GM18861 (cell line): ENCODE results near the gene ASAH2.

ENCODE experiments used
- ATAC-seq: cut with Tn5 transposase; IDR thresholded peaks from one replicate; pipeline ENCODE4 v1.9.1; 2021; ENCODE audit not compliant: unreplicated experiment

The ASAH2 gene

GRCh38 chr10:50210876-50211275, 40.4 kb downstream of the ASAH2 start:
- no peak for ATAC-seq
